K562 (cell line): ENCODE data around the gene PMPCA. TPM values are rescaled to one million over a fixed set of nuclear protein-coding genes. Genes with fewer than 3 reads are reported as not detected.
A peak's percentile ranks its signal among the peaks of the same experiment; 100 is the strongest.

Experiments
- BCOR ChIP-seq: fragments of 450-650 bp; IDR thresholded peaks from 2 replicates; pipeline ENCODE4 v1.6.1; 2016
- CHD1 ChIP-seq: fragments of 200-600 bp; sonication (generic); IDR thresholded peaks from one replicate; pipeline ENCODE4 v1.6.1; 2012; ENCODE audit warnings: mild to moderate bottlenecking, moderate library complexity, low read length, inconsistent platforms
- CTBP1 ChIP-seq: fragments of 450-650 bp; IDR thresholded peaks from 2 replicates; pipeline ENCODE4 v1.6.1; 2016; ENCODE audit warnings: borderline replicate concordance
- E2F4 ChIP-seq: sonication (generic); formaldehyde crosslinking; IDR thresholded peaks from 2 replicates; pipeline ENCODE4 v1.8.0; 2022; ENCODE audit warnings: mild to moderate bottlenecking, low read depth, missing genetic modification reagents
- ETV5 ChIP-seq: sonication (generic); formaldehyde crosslinking; IDR thresholded peaks from 2 replicates; pipeline ENCODE4 v1.4.0; 2020; ENCODE audit warnings: low read depth, mild to moderate bottlenecking, missing genetic modification reagents
- FIP1L1 ChIP-seq: fragments of 200-400 bp; formaldehyde crosslinking; IDR thresholded peaks from 2 replicates; pipeline ENCODE4 v1.6.1; 2018; ENCODE audit warnings: mild to moderate bottlenecking, low read depth, low read length; ENCODE audit not compliant: poor library complexity, severe bottlenecking
- HDAC8 ChIP-seq: fragments of 450-650 bp; IDR thresholded peaks from 2 replicates; pipeline ENCODE4 v1.6.1; 2016; ENCODE audit warnings: mild to moderate bottlenecking, missing genetic modification characterization, moderate library complexity, missing compliant biosample characterization
- HNRNPK ChIP-seq: fragments of 200-400 bp; formaldehyde crosslinking; IDR thresholded peaks from one replicate; pipeline ENCODE4 v1.6.1; 2018; ENCODE audit warnings: mild to moderate bottlenecking, low read depth, low read length; ENCODE audit not compliant: poor library complexity, severe bottlenecking
- MXI1 ChIP-seq: IDR thresholded peaks from 2 replicates; pipeline ENCODE4 v1.6.1; 2011; ENCODE audit warnings: low read depth, mild to moderate bottlenecking, improper control_type of control experiment, low read length
- NBN ChIP-seq: fragments of 450-650 bp; IDR thresholded peaks from 2 replicates; pipeline ENCODE4 v1.6.1; 2016; ENCODE audit warnings: low read depth, mild to moderate bottlenecking
- PATZ1 ChIP-seq: fragments of 250-450 bp; sonication (Bioruptor Pico); IDR thresholded peaks from 2 replicates; pipeline ENCODE4 v1.5.0; 2020; ENCODE audit warnings: mild to moderate bottlenecking, borderline replicate concordance
- RBM34 ChIP-seq: fragments of 200-400 bp; formaldehyde crosslinking; IDR thresholded peaks from 2 replicates; pipeline ENCODE4 v1.6.1; 2018; ENCODE audit warnings: low read length, borderline replicate concordance; ENCODE audit not compliant: insufficient read depth
- RHOXF2B ChIP-seq: fragments of 250-450 bp; sonication (Bioruptor Pico); conservative IDR thresholded peaks from 2 replicates; pipeline ENCODE4 v1.5.1; 2021
- SUPT5H ChIP-seq: fragments of 450-650 bp; IDR thresholded peaks from 2 replicates; pipeline ENCODE4 v1.6.1; 2016
- THRA ChIP-seq: fragments of 450-650 bp; IDR thresholded peaks from 2 replicates; pipeline ENCODE4 v1.6.1; 2017; ENCODE audit warnings: mild to moderate bottlenecking, moderate library complexity
- YBX1 ChIP-seq: fragments of 450-650 bp; IDR thresholded peaks from 2 replicates; pipeline ENCODE4 v1.7.1; 2016; ENCODE audit warnings: mild to moderate bottlenecking
- YY1 ChIP-seq, 3 experiments: IDR thresholded peaks; 2 replicates each; pipeline ENCODE4 v1.6.1; 2011; ENCODE audit warnings: low read length in 2 of 3, mild to moderate bottlenecking in 2 of 3, moderate library complexity in 2 of 3, borderline replicate concordance in 1 of 3, control low read depth in 1 of 3, low read depth in 1 of 3; ENCODE audit not compliant: insufficient read depth in 3 of 3, insufficient replicate concordance in 2 of 3, control insufficient read depth in 1 of 3, insufficient read length in 1 of 3; ENCODE audit errors: extremely low read depth in 1 of 3
- ZBED1 ChIP-seq: IDR thresholded peaks from 2 replicates; pipeline ENCODE4 v1.6.1; 2014
- ZNF175 ChIP-seq: fragments of 200-800 bp; sonication (Bioruptor generic); IDR thresholded peaks from 2 replicates; pipeline ENCODE4 v1.6.1; 2016; ENCODE audit warnings: low read depth, mild to moderate bottlenecking, missing genetic modification characterization, missing compliant biosample characterization
- ZNF212 ChIP-seq: fragments of 450-650 bp; formaldehyde crosslinking; IDR thresholded peaks from 2 replicates; pipeline ENCODE4 v1.4.0; 2020; ENCODE audit warnings: mild to moderate bottlenecking
- ZNF23 ChIP-seq: fragments of 250-450 bp; sonication (Bioruptor Pico); IDR thresholded peaks from 2 replicates; pipeline ENCODE4 v1.4.0; 2020; ENCODE audit warnings: mild to moderate bottlenecking
- ZNF408 ChIP-seq: fragments of 250-450 bp; sonication (Bioruptor Pico); IDR thresholded peaks from 2 replicates; pipeline ENCODE4 v1.4.0; 2020; ENCODE audit warnings: low read depth, mild to moderate bottlenecking, moderate library complexity
- ZNF764 ChIP-seq: fragments of 250-450 bp; sonication (Bioruptor Pico); IDR thresholded peaks from 2 replicates; pipeline ENCODE4 v1.4.0; 2020; ENCODE audit warnings: low read depth, mild to moderate bottlenecking, moderate library complexity
- polyA plus RNA-seq, 8 experiments: library from polyadenylated mRNA; depleted of rRNA in 4 of 8; stranded (reverse) in 5 of 8; unstranded in 3 of 8; fragments of >200 nt; fragmentation: Nextera tagmentation in 2 of 8; fragmentation: Illumina TruSeq in 1 of 8; extraction: Ambion mirVana in 2 of 8; extraction: Trizol in 1 of 8; gene quantifications; 2 replicates each; pipeline versions ENCODE4 v1.2.1 to v1.2.3, GENCODE V29; 2011 to 2014; ENCODE audit warnings: inconsistent platforms in 1 of 8, missing spikeins in 1 of 8
- total RNA-seq, 7 experiments: library from RNA; depleted of rRNA in 6 of 7; stranded (reverse); fragments of >200 nt in 6 of 7; fragmentation: Illumina TruSeq in 2 of 7; extraction: Trizol in 2 of 7; gene quantifications; 2 replicates each; pipeline versions ENCODE4 v1.2.1 to v1.2.3, GENCODE V29; 2011 to 2021; ENCODE audit warnings: low replicate concordance in 1 of 7

PMPCA gene
- total and polyA plus RNA-seq, 9 of the 15 experiments (the other 6 are each of a cell fraction or from before 2014, with no cell fraction given) = 23.9 to 143 (median 86.6) TPM

- peak; percentile 57; the same call in 1 of the 2 replicates for TF ChIP-seq ETV5
- no peak for TF ChIP-seq HNRNPK
- no peak for TF ChIP-seq THRA
- TF ChIP-seq E2F4 (CRISPR knock-in tag) = no peak
- TF ChIP-seq HDAC8 (tag) = no peak; the same call in 1 of the 2 replicates
- peak in 2 of 3 experiments; percentile 55 to 74 for TF ChIP-seq YY1 (IDR thresholded peaks at IDR 0.05; ENCODE audit: borderline replicate concordance in 1 of 3, control insufficient read depth in 1 of 3, extremely low read depth in 1 of 3, insufficient read depth in 3 of 3, insufficient read length in 1 of 3, insufficient replicate concordance in 2 of 3, low read depth in 1 of 3, low read length in 2 of 3)
- peak; percentile 51; the same call in 1 of the 2 replicates for TF ChIP-seq MXI1
- no peak for TF ChIP-seq CHD1
- TF ChIP-seq BCOR = no peak
- TF ChIP-seq FIP1L1 = peak; percentile 83
- no peak for TF ChIP-seq RHOXF2B
- TF ChIP-seq ZNF212 (CRISPR knock-in tag) = no peak
- no peak for TF ChIP-seq ZBED1
- TF ChIP-seq ZNF23 = no peak
- no peak for TF ChIP-seq NBN
- no peak for TF ChIP-seq ZNF408 (CRISPR knock-in tag)
- TF ChIP-seq CTBP1 = peak; percentile 80; the same call in 1 of the 2 replicates
- TF ChIP-seq ZNF764 (CRISPR knock-in tag) = no peak
- TF ChIP-seq PATZ1 (CRISPR knock-in tag) = no peak
- TF ChIP-seq ZNF175 (CRISPR knock-in tag) = no peak
- TF ChIP-seq RBM34 = no peak
- no peak for TF ChIP-seq YBX1
- peak; percentile 43; the same call in 1 of the 2 replicates for TF ChIP-seq SUPT5H
Measured at GRCh38 chr9:136400038-136400834, 10.2 kb upstream of the PMPCA start, which contains the start of gene SNAPC4 (continued).
